DMS79 (cell line): ENCODE measurements around the gene AMBRA1.

Experiments
- DNase-seq: peaks from one replicate; lab custom pipeline; 2025; lab: John Stamatoyannopoulos, UW

AMBRA1 gene

GRCh38 chr11:46506483-46506791, 87.4 kb downstream of the AMBRA1 start:
- DNase-seq, result no peak

- DNase-seq, result no peak
Measured at GRCh38 chr11:46505741-46506482, 87.9 kb downstream of the AMBRA1 start.

GRCh38 chr11:46504817-46505613, 88.8 kb downstream of the AMBRA1 start:
- DNase-seq, result no peak

- no peak for DNase-seq
Measured at GRCh38 chr11:46499821-46500220, 94.0 kb downstream of the AMBRA1 start.

GRCh38 chr11:46498968-46499367, 94.9 kb downstream of the AMBRA1 start:
- no peak for DNase-seq

- no peak for DNase-seq
Measured at GRCh38 chr11:46498179-46498578, 95.6 kb downstream of the AMBRA1 start.

GRCh38 chr11:46497498-46497897, 96.3 kb downstream of the AMBRA1 start:
- no peak for DNase-seq

GRCh38 chr11:46493791-46494190, 100.0 kb downstream of the AMBRA1 start:
- DNase-seq, result no peak

GRCh38 chr11:46492532-46492931, 101.3 kb downstream of the AMBRA1 start:
- no peak for DNase-seq

- no peak for DNase-seq
Measured at GRCh38 chr11:46491661-46492330, 102.0 kb downstream of the AMBRA1 start.

- DNase-seq, result no peak
Measured at GRCh38 chr11:46490666-46491065, 103.2 kb downstream of the AMBRA1 start.

GRCh38 chr11:46489656-46490560, 103.9 kb downstream of the AMBRA1 start:
- no peak for DNase-seq

- DNase-seq, result no peak
Measured at GRCh38 chr11:46485856-46486443, 107.9 kb downstream of the AMBRA1 start.

- DNase-seq, result no peak
Measured at GRCh38 chr11:46484101-46484500, 109.7 kb downstream of the AMBRA1 start.

GRCh38 chr11:46480909-46481308, 112.9 kb downstream of the AMBRA1 start:
- DNase-seq, result no peak

GRCh38 chr11:46480166-46480726, 113.6 kb downstream of the AMBRA1 start:
- no peak for DNase-seq

- DNase-seq, result no peak
Measured at GRCh38 chr11:46479601-46480000, 114.2 kb downstream of the AMBRA1 start.

GRCh38 chr11:46478196-46478595, 115.6 kb downstream of the AMBRA1 start:
- no peak for DNase-seq

GRCh38 chr11:46477136-46477535, 116.7 kb downstream of the AMBRA1 start:
- no peak for DNase-seq

GRCh38 chr11:46475926-46476545, 117.8 kb downstream of the AMBRA1 start:
- DNase-seq, result no peak
